Measurements from ENCODE around the gene CD82.

The CD82 gene

DNA sequence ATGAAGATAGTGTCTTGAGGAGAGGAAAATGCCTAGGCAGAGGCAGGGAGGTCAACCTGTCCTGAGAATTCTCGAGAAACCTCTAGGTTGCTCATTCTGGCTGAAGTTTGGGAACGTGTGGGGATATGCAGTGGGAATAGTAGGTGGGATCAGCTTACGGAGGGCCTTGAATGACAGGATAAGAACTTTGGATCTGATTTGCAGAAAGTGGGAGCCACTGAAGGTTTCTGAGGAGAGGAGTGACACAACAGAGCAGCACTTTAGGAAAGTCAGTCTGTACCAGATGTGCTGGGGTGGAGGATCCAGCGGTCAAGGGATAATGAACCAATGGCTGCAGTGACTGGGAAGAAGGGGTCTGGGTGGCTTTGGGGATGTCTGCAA is 2.4 kb downstream of the CD82 start:
- H3K4me3 ChIP-seq = no peak overlapping the region
- TF ChIP-seq, protein P1, sequence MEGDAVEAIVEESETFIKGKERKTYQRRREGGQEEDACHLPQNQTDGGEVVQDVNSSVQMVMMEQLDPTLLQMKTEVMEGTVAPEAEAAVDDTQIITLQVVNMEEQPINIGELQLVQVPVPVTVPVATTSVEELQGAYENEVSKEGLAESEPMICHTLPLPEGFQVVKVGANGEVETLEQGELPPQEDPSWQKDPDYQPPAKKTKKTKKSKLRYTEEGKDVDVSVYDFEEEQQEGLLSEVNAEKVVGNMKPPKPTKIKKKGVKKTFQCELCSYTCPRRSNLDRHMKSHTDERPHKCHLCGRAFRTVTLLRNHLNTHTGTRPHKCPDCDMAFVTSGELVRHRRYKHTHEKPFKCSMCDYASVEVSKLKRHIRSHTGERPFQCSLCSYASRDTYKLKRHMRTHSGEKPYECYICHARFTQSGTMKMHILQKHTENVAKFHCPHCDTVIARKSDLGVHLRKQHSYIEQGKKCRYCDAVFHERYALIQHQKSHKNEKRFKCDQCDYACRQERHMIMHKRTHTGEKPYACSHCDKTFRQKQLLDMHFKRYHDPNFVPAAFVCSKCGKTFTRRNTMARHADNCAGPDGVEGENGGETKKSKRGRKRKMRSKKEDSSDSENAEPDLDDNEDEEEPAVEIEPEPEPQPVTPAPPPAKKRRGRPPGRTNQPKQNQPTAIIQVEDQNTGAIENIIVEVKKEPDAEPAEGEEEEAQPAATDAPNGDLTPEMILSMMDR (IDR thresholded peaks at IDR 0.05) = no peak
- DNase-seq (ENCODE audit: low spot score) = no peak
- H3K27ac ChIP-seq = peak overlapping the region in 1 of 2 donors; percentile 85

DNA sequence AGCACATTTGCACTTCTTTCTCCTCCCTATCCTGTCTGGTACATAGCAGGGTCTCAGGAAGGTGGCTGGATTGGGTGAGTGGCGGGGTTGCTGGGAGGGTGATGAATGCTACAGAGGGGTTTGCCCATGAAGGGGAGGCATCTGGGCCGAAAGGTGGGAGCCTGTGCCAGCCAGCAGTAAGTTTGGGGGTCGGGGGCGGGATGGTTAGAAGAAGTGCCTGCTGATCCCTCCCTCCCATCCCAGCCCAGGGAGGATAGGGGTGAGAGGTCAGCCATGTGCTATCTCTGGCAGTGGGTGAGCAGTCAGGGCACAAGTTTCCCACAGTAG is 2.8 kb downstream of the CD82 start:
- Histone ChIP-seq H3K4me3 (no peak overlapping the region), H3K27ac (peak overlapping the region; percentile 44 to 85)
- DNase-seq (ENCODE audit: low spot score) = no peak
- TF ChIP-seq, protein P1 (IDR thresholded peaks at IDR 0.05) = no peak

GRCh38 chr11:44568658-44569473 is 3.4 kb downstream of the CD82 start:
- H3K27ac ChIP-seq = peak overlapping the region; percentile 44 to 85
- TF ChIP-seq, protein P1 (IDR thresholded peaks at IDR 0.05) = no peak
- DNase-seq (ENCODE audit: low spot score) = peak; percentile 89
- H3K4me3 ChIP-seq = peak overlapping the region; percentile 41

DNA sequence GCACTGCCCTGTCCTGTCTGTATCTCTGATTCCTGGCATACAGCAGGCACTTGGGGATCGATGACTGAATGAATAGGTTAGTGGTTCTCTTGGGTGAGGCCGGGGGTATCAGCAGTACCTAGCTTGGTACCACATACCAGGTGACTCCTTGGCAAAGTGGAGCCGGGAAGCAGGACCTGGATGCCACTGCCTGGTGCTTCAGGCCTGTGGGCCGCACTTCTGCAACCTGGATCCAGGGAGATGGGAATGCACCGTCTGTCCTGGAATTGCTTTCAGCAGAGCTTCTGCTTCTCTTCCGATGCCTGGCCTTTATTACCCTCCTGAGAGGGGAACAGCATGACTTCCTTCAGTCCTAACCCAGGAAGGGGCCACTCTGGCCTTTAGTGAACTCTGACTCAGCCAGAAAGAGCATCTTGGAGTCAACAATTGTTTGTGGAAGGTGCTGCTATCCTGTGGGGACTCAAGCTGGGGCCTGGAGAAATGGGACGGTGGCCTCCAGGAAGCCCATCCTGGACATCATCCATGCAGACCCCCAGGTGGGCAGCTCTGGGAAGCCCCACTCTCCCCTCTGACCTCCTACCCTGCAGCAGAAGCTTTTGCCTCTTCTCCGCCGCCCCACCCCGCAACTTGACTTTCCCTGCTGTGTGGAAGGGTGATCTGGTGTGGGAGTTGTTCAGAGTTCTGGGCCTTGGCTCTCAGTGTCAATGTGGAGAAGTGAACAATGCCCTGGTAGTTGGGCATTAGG is 5.1 kb downstream of the CD82 start:
- Histone ChIP-seq H3K4me3 (no peak overlapping the region), H3K27ac (no peak overlapping the region)
- TF ChIP-seq, protein P1 (IDR thresholded peaks at IDR 0.05) = no peak
- DNase-seq (ENCODE audit: low spot score) = no peak

GRCh38 chr11:44571871-44572270 is 6.4 kb downstream of the CD82 start:
- TF ChIP-seq, protein P1 (IDR thresholded peaks at IDR 0.05) = no peak
- Histone ChIP-seq H3K4me3 (no peak overlapping the region), H3K27ac (no peak overlapping the region)
- no peak for DNase-seq (ENCODE audit: low spot score)

DNA sequence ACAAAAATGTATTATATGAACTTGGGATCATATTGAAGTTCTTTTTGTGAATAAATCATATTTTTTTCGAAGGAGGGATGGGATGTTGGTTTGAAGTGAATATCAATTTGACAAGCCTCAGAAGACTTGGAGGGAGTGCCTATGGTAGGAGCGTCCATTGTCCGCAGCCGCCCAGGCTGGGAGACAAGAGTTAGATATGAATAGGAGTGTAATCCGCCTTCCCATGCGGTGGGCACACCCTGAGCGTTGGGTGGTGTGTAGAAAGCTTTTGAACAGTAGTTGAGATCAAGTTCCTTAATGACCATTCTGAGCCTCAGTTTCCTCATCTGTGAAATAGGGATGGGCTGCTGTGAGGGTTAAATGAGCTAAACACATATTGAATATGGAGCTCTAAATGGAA is 7.0 kb downstream of the CD82 start:
- no peak overlapping the region for H3K27ac ChIP-seq
- DNase-seq (ENCODE audit: low spot score) = no peak
- TF ChIP-seq, protein P1 (IDR thresholded peaks at IDR 0.05) = no peak
- H3K4me3 ChIP-seq = no peak overlapping the region

GRCh38 chr11:44572884-44573283 is 7.4 kb downstream of the CD82 start:
- Histone ChIP-seq H3K27ac (no peak overlapping the region), H3K4me3 (no peak overlapping the region)
- DNase-seq (ENCODE audit: low spot score) = no peak
- TF ChIP-seq, protein P1 (IDR thresholded peaks at IDR 0.05) = no peak

Data from coronary artery (tissue), 2 donors.